K562 (cell line): ENCODE results near the gene TRNP1. TPM values are rescaled to one million over a fixed set of nuclear protein-coding genes. Genes with fewer than 3 reads are reported as not detected.
A peak's percentile ranks its signal among the peaks of the same experiment; 100 is the strongest.

ENCODE experiments used
- ATAC-seq: fragments of 200-7000 bp; cut with Tn5 transposase; 3 replicates; pipeline ENCODE4 v1.9.1; 2020; ENCODE audit warnings: moderate library complexity
- BruUV-seq: library from RNA; stranded (reverse); fragments of 400-500 nt; replicated peaks from 2 replicates; lab custom pipeline; 2021; lab: Mats Ljungman, UMichigan
- CTCF ChIA-PET: fragments of 300-600 bp; formaldehyde crosslinking; extraction: SDS; loops from one replicate; lab custom pipeline; 2021; ENCODE audit warnings: low intra/inter-chr PET ratio; lab: Yijun Ruan, JAX
- POLR2A ChIA-PET: fragments of 300-600, 350-650 bp; sonication (Branson Sonifier 250); formaldehyde crosslinking; extraction: SDS; loops from one replicate; lab custom pipeline; 2021; ENCODE audit warnings: antibody characterized with exemption, inconsistent platforms; lab: Yijun Ruan, JAX
- DNase-seq, 4 experiments: peaks; one replicate each; pipeline versions ENCODE4 v3.0.0 to v3.0.0-alpha.2; 2011 to 2018; ENCODE audit warnings: low spot score in 3 of 4, mixed read lengths in 3 of 4; ENCODE audit errors: extremely low read depth in 1 of 4
- FAIRE-seq: peaks from 2 replicates; lab custom pipeline; 2011; peaks lifted over from hg19 to GRCh38; lab: Jason Lieb, UNC
- H2AFZ ChIP-seq: 2 replicates; pipeline ENCODE4 v1.6.0; 2011; ENCODE audit warnings: low read depth, low read length, control low read depth, inconsistent platforms
- H3K27ac ChIP-seq: fragments of 200-600 bp; 3 replicates; pipeline ENCODE4 v1.8.0; 2011; ENCODE audit warnings: low read depth, mild to moderate bottlenecking, control low read depth, inconsistent platforms, low read length, moderate library complexity, mixed read lengths; ENCODE audit errors: extremely low read depth
- H3K27me3 ChIP-seq, 2 experiments: fragments of 300-600 bp in 1 of 2; 2 replicates in 1 of 2; 3 replicates in 1 of 2; pipeline versions ENCODE4 v1.6.0 to v1.8.0; 2011; ENCODE audit warnings: inconsistent platforms in 2 of 2, low read length in 2 of 2, mild to moderate bottlenecking in 1 of 2, mixed read lengths in 1 of 2, moderate library complexity in 1 of 2; ENCODE audit not compliant: control insufficient read depth in 2 of 2, insufficient read depth in 2 of 2
- H3K36me3 ChIP-seq: fragments of 300-600 bp; 3 replicates; pipeline ENCODE4 v1.8.0; 2011; ENCODE audit warnings: mild to moderate bottlenecking, low read length, inconsistent platforms; ENCODE audit not compliant: control insufficient read depth, insufficient read depth
- H3K4me1 ChIP-seq, 2 experiments: fragments of 200-600 bp in 1 of 2; replicated peaks in 1 of 2; 2 replicates in 1 of 2; 3 replicates in 1 of 2; pipeline versions ENCODE4 v1.5.1 to v1.8.0; 2011; ENCODE audit warnings: inconsistent platforms in 2 of 2, low read length in 2 of 2, mild to moderate bottlenecking in 1 of 2, mixed read lengths in 1 of 2, moderate library complexity in 1 of 2; ENCODE audit not compliant: control insufficient read depth in 2 of 2, insufficient read depth in 2 of 2
- H3K4me2 ChIP-seq: 2 replicates; pipeline ENCODE4 v1.6.1; 2011; ENCODE audit warnings: low read length, control low read depth, inconsistent platforms, mixed read lengths; ENCODE audit not compliant: insufficient read depth
- H3K4me3 ChIP-seq: fragments of 200-600 bp; sonication (generic), shearing (Covaris generic); 2 replicates; pipeline ENCODE4 v1.5.1; 2016; ENCODE audit warnings: control low read depth, inconsistent platforms
- H3K79me2 ChIP-seq: fragments of 200-600 bp; 3 replicates; pipeline ENCODE4 v1.8.0; 2011; ENCODE audit warnings: low read length, inconsistent platforms; ENCODE audit not compliant: control insufficient read depth, insufficient read depth
- H3K9ac ChIP-seq, 2 experiments: 2 replicates each; pipeline versions ENCODE4 v1.6.0 to v1.6.1; 2011; ENCODE audit warnings: low read depth in 2 of 2, low read length in 2 of 2, control low read depth in 1 of 2, inconsistent platforms in 1 of 2, mild to moderate bottlenecking in 1 of 2, mixed read lengths in 1 of 2; ENCODE audit not compliant: insufficient read depth in 1 of 2
- H3K9me1 ChIP-seq: one replicate; pipeline ENCODE4 v1.6.0; 2011; ENCODE audit warnings: inconsistent platforms, mild to moderate bottlenecking, low read length, moderate library complexity; ENCODE audit not compliant: control insufficient read depth, insufficient read depth
- H3K9me3 ChIP-seq: replicated peaks from 2 replicates; pipeline ENCODE4 v1.5.1; 2011; ENCODE audit warnings: low read depth, low read length, inconsistent platforms; ENCODE audit not compliant: control insufficient read depth, insufficient read depth
- H4K20me1 ChIP-seq: replicated peaks from 2 replicates; pipeline ENCODE4 v1.6.1; 2011; ENCODE audit warnings: low read length, inconsistent platforms, mixed read lengths; ENCODE audit not compliant: control insufficient read depth, insufficient read depth
- HLTF ChIP-seq: fragments of 450-650 bp; IDR thresholded peaks from 2 replicates; pipeline ENCODE4 v1.6.1; 2016
- NR2F6 ChIP-seq: fragments of 450-650 bp; formaldehyde crosslinking; IDR thresholded peaks from 2 replicates; pipeline ENCODE4 v1.4.0; 2020; ENCODE audit warnings: mild to moderate bottlenecking
- RAD51 ChIP-seq: fragments of 450-650 bp; IDR thresholded peaks from 2 replicates; pipeline ENCODE4 v1.7.1; 2016; ENCODE audit warnings: low read depth, mild to moderate bottlenecking, borderline replicate concordance
- SPI1 ChIP-seq: IDR thresholded peaks from 2 replicates; pipeline ENCODE4 v1.6.1; 2011; ENCODE audit warnings: low read depth, low read length, control low read depth, borderline replicate concordance
- U2AF2 ChIP-seq: fragments of 200-400 bp; formaldehyde crosslinking; optimal IDR thresholded peaks from 2 replicates; pipeline ENCODE3; 2017; ENCODE audit warnings: low read depth, mild to moderate bottlenecking, low read length
- ZNF311 ChIP-seq: fragments of 250-450 bp; sonication (Bioruptor Pico); IDR thresholded peaks from 2 replicates; pipeline ENCODE4 v1.4.0; 2020; ENCODE audit warnings: mild to moderate bottlenecking, moderate library complexity
- ZNF830 ChIP-seq: fragments of 250-450 bp; sonication (Bioruptor Pico); IDR thresholded peaks from 2 replicates; pipeline ENCODE4 v1.5.0; 2021; ENCODE audit warnings: mild to moderate bottlenecking
- WGBS: fragments of 100-300 bp; shearing (Covaris generic); methylation state at CpG from one replicate; pipeline ENCODE4 v1.1.6; 2016; ENCODE audit warnings: low coverage, mixed read lengths; ENCODE audit not compliant: insufficient coverage; ENCODE audit errors: missing lambda C conversion rate; 5-methylcytosine and 5-hydroxymethylcytosine counted together
- in situ Hi-C: fragments of 300-500 bp; cut with MboI; formaldehyde crosslinking; loops from 4 replicates; pipeline ENCODE4 v1.15.0; 2018; ENCODE audit warnings: inconsistent platforms, mixed read lengths
- intact Hi-C: fragments of 100-400 bp; cut with micrococcal nuclease; formaldehyde crosslinking; loops from 2 replicates; pipeline ENCODE4 v1.14.2; 2022
- polyA plus RNA-seq, 8 experiments: library from polyadenylated mRNA; depleted of rRNA in 4 of 8; stranded (reverse) in 5 of 8; unstranded in 3 of 8; fragments of >200 nt; fragmentation: Nextera tagmentation in 2 of 8; fragmentation: Illumina TruSeq in 1 of 8; extraction: Ambion mirVana in 2 of 8; extraction: Trizol in 1 of 8; gene quantifications; 2 replicates each; pipeline versions ENCODE4 v1.2.1 to v1.2.3, GENCODE V29; 2011 to 2014; ENCODE audit warnings: inconsistent platforms in 1 of 8, missing spikeins in 1 of 8
- total RNA-seq, 7 experiments: library from RNA; depleted of rRNA in 6 of 7; stranded (reverse); fragments of >200 nt in 6 of 7; fragmentation: Illumina TruSeq in 2 of 7; extraction: Trizol in 2 of 7; gene quantifications; 2 replicates each; pipeline versions ENCODE4 v1.2.1 to v1.2.3, GENCODE V29; 2011 to 2021; ENCODE audit warnings: low replicate concordance in 1 of 7

The TRNP1 gene
- total and polyA plus RNA-seq, 9 of the 15 experiments (the other 6 are each of a cell fraction or from before 2014, with no cell fraction given), result 0.03 to 1.3 (median 0.95) TPM

GRCh38 chr1:27001570-27002360 lies 8.3 kb downstream of the TRNP1 start:
- peak overlapping the region in 1 of 2 experiments; percentile 5; a peak in 1 of 4 replicates for H3K9ac ChIP-seq
- intact Hi-C loops (no loop called here), in situ Hi-C loops (no loop called here)
- DNase-seq (no peak), ATAC-seq (no peak), FAIRE-seq (no peak)
- TF ChIP-seq NR2F6 (CRISPR knock-in tag) (no peak), HLTF (no peak), ZNF830 (no peak), U2AF2 (no peak), ZNF311 (CRISPR knock-in tag) (no peak), RAD51 (no peak), SPI1 (0 out of 2 replicates have a peak, but pooled peaks have one; percentile 27)
- H3K4me2 ChIP-seq, result no peak overlapping the region
- H3K36me3 ChIP-seq, result no peaks in the 10 kb centered on the region
- CTCF ChIA-PET, result no interaction called here
- no peaks in the 10 kb centered on the region; a peak in 1 of 5 replicates for H3K27me3 ChIP-seq
- POLR2A ChIA-PET, result interaction anchor here (2.4 kb wide), 1 partner anchor 11 kb away, joined by 8 read pairs; the partner anchor contains the start of gene TENT5B
- H3K9me1 ChIP-seq, result no peaks in the 10 kb centered on the region
- peaks cover 21 to 35% of the 10 kb centered on the region in 2 experiments for H3K4me1 ChIP-seq
- no peaks in the 10 kb centered on the region for H3K9me3 ChIP-seq
- peak overlapping the region; percentile 69 for H2AFZ ChIP-seq
- 50% methylated on average over 13 of the region's 13 CpGs for WGBS
- no peak overlapping the region for H3K27ac ChIP-seq
- no peak overlapping the region for H3K4me3 ChIP-seq
- H4K20me1 ChIP-seq, result no peaks in the 10 kb centered on the region
- no peaks in the 10 kb centered on the region for H3K79me2 ChIP-seq
- BruUV-seq, result no TSS peak
